ENCODE measurements around the gene GCG. TPM values are rescaled to one million over a fixed set of nuclear protein-coding genes. Genes with fewer than 3 reads are reported as not detected.

The GCG gene
- total and polyA plus RNA-seq, 10 of the 15 experiments (the other 5 are each of a cell fraction or from before 2014, with no cell fraction given) = not detected

- H3K9me3 ChIP-seq (replicated peaks; ENCODE audit: control insufficient read depth, insufficient read depth, low read length) = no peaks in the 10 kb centered on the region
- no peaks in the 10 kb centered on the region for H4K20me1 ChIP-seq (ENCODE audit: control insufficient read depth, insufficient read depth)
- H3K9ac ChIP-seq (ENCODE audit: control insufficient read depth, insufficient read depth, low read length) = no peak overlapping the region
- intact Hi-C loops (cut with micrococcal nuclease; ENCODE audit: unreplicated experiment) = no loop called here
- no peaks in the 10 kb centered on the region; a peak in 2 of 4 replicates for H3K27me3 ChIP-seq (replicated peaks in 1 of 2; ENCODE audit: control insufficient read depth in 2 of 2, insufficient read depth in 2 of 2, low read length in 1 of 2)
- BruUV-seq (replicated peaks) = no TSS peak
- H2AFZ ChIP-seq (ENCODE audit: control insufficient read depth, low read depth, low read length) = no peak overlapping the region
- WGBS (ENCODE audit: insufficient coverage, insufficient replicate concordance, low lambda C conversion rate, missing lambda C conversion rate) = 65% methylated on average over 2 of the region's 2 CpGs
- H3K4me1 ChIP-seq (ENCODE audit: control insufficient read depth, insufficient read depth, low read length) = no peaks in the 10 kb centered on the region
- in situ Hi-C loops (cut with MboI) = no loop called here
- FAIRE-seq = no peak
- no peaks in the 10 kb centered on the region for H3K36me3 ChIP-seq (ENCODE audit: control insufficient read depth in 2 of 2, insufficient read depth in 2 of 2, low read length in 1 of 2)
- H3K4me3 ChIP-seq = no peak overlapping the region
- no peak overlapping the region for H3K27ac ChIP-seq (ENCODE audit: control insufficient read depth, insufficient read depth)
- SMC1A ChIA-PET (ENCODE audit: uncharacterized antibody, unreplicated experiment) = interaction anchor here (0.6 kb wide), 1 partner anchor 22 kb away, joined by 3 read pairs; no protein-coding TSS in a partner anchor
- no peaks in the 10 kb centered on the region for H3K79me2 ChIP-seq (ENCODE audit: control insufficient read depth, insufficient read depth, low read length)
- no peak overlapping the region for H3K4me2 ChIP-seq (ENCODE audit: control insufficient read depth, insufficient read depth)
- CTCF ChIA-PET = interaction anchor here (0.6 to 2.7 kb wide), 2 partner anchors 24 to 44 kb away, joined by 3 to 12 read pairs; no protein-coding TSS in a partner anchor
- ATAC-seq = no peak
- DNase-seq (ENCODE audit: low read depth, low spot score) = no peak
- TF ChIP-seq ZBTB40 (IDR thresholded peaks at IDR 0.05; ENCODE audit: borderline replicate concordance) = no peak
- TF ChIP-seq RELB (IDR thresholded peaks at IDR 0.05; ENCODE audit: low read depth) = no peak
- no peak for TF ChIP-seq SMAD1 (IDR thresholded peaks at IDR 0.05; ENCODE audit: low read depth, partially characterized antibody)
- POLR2A ChIA-PET = no interaction called here
- RAD21 ChIA-PET (ENCODE audit: unreplicated experiment) = no interaction called here
Observed at GRCh38 chr2:162197069-162197825, 45.2 kb upstream of the GCG start.

Data from GM12878 (cell line).